Smooth muscle cell (in vitro differentiated cells): ENCODE data around the gene OR51S1. TPM values are rescaled to one million over a fixed set of nuclear protein-coding genes. Genes with fewer than 3 reads are reported as not detected.

Experiments used
- DNase-seq: peaks from one replicate; lab custom pipeline; 2025; ENCODE audit not compliant: unreplicated experiment; lab: John Stamatoyannopoulos, UW
- H2AFZ ChIP-seq: fragments of 200-600 bp; sonication (generic); 2 replicates; pipeline ENCODE4 v1.6.0; 2016; ENCODE audit warnings: antibody characterized with exemption, low read depth, mild to moderate bottlenecking
- H3F3A ChIP-seq: fragments of 200-600 bp; sonication (generic); 2 replicates; pipeline ENCODE4 v1.6.0; 2017; ENCODE audit warnings: antibody characterized with exemption, low read depth
- H3K27ac ChIP-seq: fragments of 200-600 bp; sonication (generic); 2 replicates; pipeline ENCODE4 v1.5.1; 2016; ENCODE audit warnings: low read depth, mild to moderate bottlenecking
- H3K27me3 ChIP-seq: fragments of 200-600 bp; sonication (generic); 2 replicates; pipeline ENCODE4 v1.6.1; 2016; ENCODE audit warnings: low read depth, mild to moderate bottlenecking
- H3K36me3 ChIP-seq: fragments of 200-600 bp; sonication (generic); 2 replicates; pipeline ENCODE4 v1.5.1; 2016; ENCODE audit warnings: low read depth
- H3K4me1 ChIP-seq: fragments of 200-600 bp; sonication (generic); 2 replicates; pipeline ENCODE4 v1.5.1; 2016; ENCODE audit warnings: low read depth
- H3K4me2 ChIP-seq: fragments of 200-600 bp; sonication (generic); 2 replicates; pipeline ENCODE4 v1.6.0; 2016; ENCODE audit warnings: mild to moderate bottlenecking
- H3K4me3 ChIP-seq: fragments of 200-600 bp; sonication (generic); 2 replicates; pipeline ENCODE4 v1.5.1; 2016; ENCODE audit warnings: mild to moderate bottlenecking
- H3K79me2 ChIP-seq: fragments of 200-600 bp; sonication (generic); 2 replicates; pipeline ENCODE4 v1.6.0; 2016; ENCODE audit warnings: low read depth, mild to moderate bottlenecking
- H3K9ac ChIP-seq: fragments of 200-600 bp; sonication (generic); 2 replicates; pipeline ENCODE4 v1.6.0; 2016; ENCODE audit warnings: low read depth
- H3K9me3 ChIP-seq: fragments of 200-600 bp; sonication (generic); replicated peaks from 2 replicates; pipeline ENCODE4 v1.5.1; 2016; ENCODE audit warnings: low read depth
- H4K20me1 ChIP-seq: fragments of 200-600 bp; sonication (generic); 2 replicates; pipeline ENCODE4 v1.6.0; 2016; ENCODE audit warnings: low read depth
- CTCF ChIP-seq: fragments of 200-600 bp; sonication (generic); IDR thresholded peaks from 2 replicates; pipeline ENCODE4 v1.5.1; 2017; ENCODE audit warnings: borderline replicate concordance, mild to moderate bottlenecking, antibody characterized with exemption; ENCODE audit not compliant: insufficient read depth, poor library complexity, severe bottlenecking
- WGBS: methylation state at CpG from one replicate; pipeline ENCODE4 v1.1.7; 2016; ENCODE audit warnings: low lambda C conversion rate; 5-methylcytosine and 5-hydroxymethylcytosine counted together
- polyA plus RNA-seq: library from polyadenylated mRNA; unstranded; fragments of >200 nt; fragmentation: Nextera tagmentation; extraction: Ambion mirVana; gene quantifications from 2 replicates; pipeline ENCODE4 v1.2.1, GENCODE V29; 2016
- total RNA-seq: library from RNA; depleted of rRNA; stranded (reverse); fragments of >200 nt; gene quantifications from 2 replicates; pipeline ENCODE4 v1.2.3, GENCODE V29; 2014

OR51S1 gene
- total and polyA plus RNA-seq, 2 experiments from 2014 or later = not detected

DNA sequence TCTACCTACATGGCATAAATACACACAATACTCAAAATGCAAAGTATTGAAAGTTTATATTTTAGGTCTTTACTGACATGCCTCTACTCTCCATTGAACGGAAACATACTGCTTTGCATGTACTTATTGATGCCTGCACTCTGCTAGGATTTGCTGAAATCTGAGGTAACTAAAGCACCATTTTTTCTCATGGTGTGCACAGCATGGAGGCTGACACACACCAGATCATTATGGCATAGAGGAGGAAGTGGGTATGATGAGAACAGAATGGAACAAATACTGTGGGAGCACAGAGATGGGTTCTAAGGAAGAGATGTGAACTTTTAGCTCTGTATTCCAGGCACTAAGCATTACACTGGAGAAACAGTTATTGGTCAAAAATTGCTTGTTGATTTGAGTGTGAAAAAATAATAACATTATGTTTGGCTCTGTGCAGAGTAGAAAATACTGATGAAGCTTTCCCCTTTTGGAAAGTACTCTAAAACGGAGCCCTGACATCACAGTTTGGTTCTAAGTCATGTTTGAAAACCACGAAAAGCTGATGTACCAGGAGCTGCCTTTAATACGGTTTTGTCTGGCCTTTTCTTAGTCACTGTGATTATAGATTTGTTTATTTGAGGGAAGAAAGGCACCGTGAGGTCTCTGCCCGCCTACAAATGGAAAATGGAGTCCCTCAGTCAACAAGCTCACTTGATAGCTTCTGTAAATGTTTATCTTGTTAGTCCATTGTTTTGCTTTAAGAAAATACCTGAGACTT lies 50.4 kb downstream of the OR51S1 start:
- no peak overlapping the region for H3K27ac ChIP-seq
- no peak for TF ChIP-seq CTCF
- H3K4me3 ChIP-seq = no peak overlapping the region
- 60% methylated on average over 6 of the region's 6 CpGs for WGBS
- no peaks in the 10 kb centered on the region for H3K36me3 ChIP-seq
- H4K20me1 ChIP-seq = no peaks in the 10 kb centered on the region
- H3K4me1 ChIP-seq = no peaks in the 10 kb centered on the region
- H3K9me3 ChIP-seq = no peaks in the 10 kb centered on the region
- H3F3A ChIP-seq = no peaks in the 10 kb centered on the region
- H3K9ac ChIP-seq = no peak overlapping the region
- H3K4me2 ChIP-seq = no peak overlapping the region
- H3K79me2 ChIP-seq = no peaks in the 10 kb centered on the region
- no peak overlapping the region for H2AFZ ChIP-seq
- DNase-seq = no peak
- H3K27me3 ChIP-seq = no peaks in the 10 kb centered on the region

Other genes starting within 250 kb of the OR51S1 start
- gene TRIM68, start 241.0 kb downstream of the OR51S1 start, total RNA-seq = 10.7 and 18.9 TPM in 2 replicates
- 7.8 and 10.7 TPM in 2 replicates for gene TRIM68, start 241.0 kb downstream of the OR51S1 start, polyA plus RNA-seq
- gene OR51D1, start 211.7 kb downstream of the OR51S1 start, total RNA-seq = not detected in 2 replicates
- gene OR51D1, start 211.7 kb downstream of the OR51S1 start, polyA plus RNA-seq = not detected in 2 replicates
- not detected in 2 replicates for gene OR51E1, start 205.2 kb downstream of the OR51S1 start, total RNA-seq
- gene OR51E1, start 205.2 kb downstream of the OR51S1 start, polyA plus RNA-seq = not detected in 2 replicates
- gene OR51E2, start 151.4 kb downstream of the OR51S1 start, total RNA-seq = not detected in 2 replicates
- gene OR51E2, start 151.4 kb downstream of the OR51S1 start, polyA plus RNA-seq = not detected in 2 replicates
- gene MMP26, start 144.4 kb downstream of the OR51S1 start, total RNA-seq = not detected in 2 replicates
- gene MMP26, start 144.4 kb downstream of the OR51S1 start, polyA plus RNA-seq = not detected in 2 replicates
- gene OR51F1, start 79.3 kb downstream of the OR51S1 start, total RNA-seq = not detected in 2 replicates
- not detected in 2 replicates for gene OR51F1, start 79.3 kb downstream of the OR51S1 start, polyA plus RNA-seq
- not detected in 2 replicates for gene OR52R1, start 44.8 kb downstream of the OR51S1 start, total RNA-seq
- not detected in 2 replicates for gene OR52R1, start 44.8 kb downstream of the OR51S1 start, polyA plus RNA-seq
- gene OR51F2, start 27.9 kb downstream of the OR51S1 start, total RNA-seq = not detected in 2 replicates
- not detected in 2 replicates for gene OR51F2, start 27.9 kb downstream of the OR51S1 start, polyA plus RNA-seq
- gene OR51T1, start 32.7 kb upstream of the OR51S1 start, total RNA-seq = not detected in 2 replicates
- not detected in 2 replicates for gene OR51T1, start 32.7 kb upstream of the OR51S1 start, polyA plus RNA-seq
- gene OR51A7, start 54.6 kb upstream of the OR51S1 start, total RNA-seq = not detected in 2 replicates
- gene OR51A7, start 54.6 kb upstream of the OR51S1 start, polyA plus RNA-seq = not detected in 2 replicates
- gene OR51G2, start 70.1 kb upstream of the OR51S1 start, total RNA-seq = not detected in 2 replicates
- gene OR51G2, start 70.1 kb upstream of the OR51S1 start, polyA plus RNA-seq = not detected in 2 replicates
- gene OR51G1, start 75.1 kb upstream of the OR51S1 start, total RNA-seq = not detected in 2 replicates
- gene OR51G1, start 75.1 kb upstream of the OR51S1 start, polyA plus RNA-seq = not detected in 2 replicates
- gene OR51A4, start 98.4 kb upstream of the OR51S1 start, total RNA-seq = not detected in 2 replicates
- not detected in 2 replicates for gene OR51A4, start 98.4 kb upstream of the OR51S1 start, polyA plus RNA-seq
- gene OR51A2, start 106.5 kb upstream of the OR51S1 start, total RNA-seq = not detected in 2 replicates
- gene OR51A2, start 106.5 kb upstream of the OR51S1 start, polyA plus RNA-seq = not detected in 2 replicates
- not detected in 2 replicates for gene OR51L1, start 145.6 kb upstream of the OR51S1 start, total RNA-seq
- not detected in 2 replicates for gene OR51L1, start 145.6 kb upstream of the OR51S1 start, polyA plus RNA-seq
- gene OR52J3, start 197.3 kb upstream of the OR51S1 start, total RNA-seq = not detected in 2 replicates
- gene OR52J3, start 197.3 kb upstream of the OR51S1 start, polyA plus RNA-seq = not detected in 2 replicates
- not detected in 2 replicates for gene OR52E2, start 210.4 kb upstream of the OR51S1 start, total RNA-seq
- not detected in 2 replicates for gene OR52E2, start 210.4 kb upstream of the OR51S1 start, polyA plus RNA-seq
- gene OR52E1, start 220.4 kb upstream of the OR51S1 start, total RNA-seq = not detected in 2 replicates
- not detected in 2 replicates for gene OR52E1, start 220.4 kb upstream of the OR51S1 start, polyA plus RNA-seq